GM12878 (cell line): Measurements from ENCODE around the gene SMARCD1. TPM values are rescaled to one million over a fixed set of nuclear protein-coding genes. Genes with fewer than 3 reads are reported as not detected.

Source experiments
- ATAC-seq: fragments of 200-7000 bp; cut with Tn5 transposase; 3 replicates; pipeline ENCODE4 v1.9.1; 2020; ENCODE audit warnings: mild to moderate bottlenecking, moderate library complexity
- BruUV-seq: library from RNA; stranded (reverse); fragments of 400-500 nt; replicated peaks from 2 replicates; lab custom pipeline; 2021; lab: Mats Ljungman, UMichigan
- CTCF ChIA-PET: fragments of 300-600 bp; sonication (Branson Sonifier 250); formaldehyde crosslinking; extraction: SDS; loops from one replicate; lab custom pipeline; 2021; ENCODE audit warnings: inconsistent platforms; lab: Yijun Ruan, JAX
- POLR2A ChIA-PET: fragments of 350-600 bp; formaldehyde crosslinking; extraction: SDS; loops from one replicate; lab custom pipeline; 2021; ENCODE audit warnings: inconsistent platforms; lab: Charles Lee
- RAD21 ChIA-PET: fragments of 300-600 bp; sonication (Branson Sonifier 250); formaldehyde crosslinking; loops from one replicate; lab custom pipeline; 2023; ENCODE audit warnings: antibody characterized with exemption; ENCODE audit not compliant: unreplicated experiment; lab: Charles Lee
- SMC1A ChIA-PET: fragments of 300-600 bp; sonication (Branson Sonifier 250); formaldehyde crosslinking; loops from one replicate; lab custom pipeline; 2023; ENCODE audit not compliant: unreplicated experiment, uncharacterized antibody; lab: Charles Lee
- DNase-seq: peaks from one replicate; pipeline ENCODE4 v3.0.0-alpha.2; 2011; ENCODE audit warnings: low read depth, low spot score
- FAIRE-seq: peaks from 3 replicates; lab custom pipeline; 2011; peaks lifted over from hg19 to GRCh38; lab: Jason Lieb, UNC
- H2AFZ ChIP-seq: 2 replicates; pipeline ENCODE4 v1.6.0; 2011; ENCODE audit warnings: low read depth, low read length, control low read depth; ENCODE audit not compliant: control insufficient read depth
- H3K27ac ChIP-seq: 2 replicates; pipeline ENCODE4 v1.5.1; 2011; ENCODE audit warnings: control low read depth; ENCODE audit not compliant: control insufficient read depth, insufficient read depth
- H3K27me3 ChIP-seq, 2 experiments: replicated peaks in 1 of 2; 2 replicates each; pipeline versions ENCODE4 v1.6.0 to v1.6.1; 2011; ENCODE audit warnings: low read length in 1 of 2; ENCODE audit not compliant: control insufficient read depth in 2 of 2, insufficient read depth in 2 of 2
- H3K36me3 ChIP-seq, 2 experiments: 2 replicates each; pipeline ENCODE4 v1.5.1; 2011; ENCODE audit warnings: low read length in 1 of 2; ENCODE audit not compliant: control insufficient read depth in 2 of 2, insufficient read depth in 2 of 2
- H3K4me1 ChIP-seq: 2 replicates; pipeline ENCODE4 v1.6.1; 2011; ENCODE audit warnings: mild to moderate bottlenecking, low read length, moderate library complexity, mixed read lengths; ENCODE audit not compliant: control insufficient read depth, insufficient read depth
- H3K4me2 ChIP-seq: 2 replicates; pipeline ENCODE4 v1.6.0; 2011; ENCODE audit warnings: control low read depth; ENCODE audit not compliant: control insufficient read depth, insufficient read depth
- H3K4me3 ChIP-seq: fragments of 200-600 bp; sonication (generic); 2 replicates; pipeline ENCODE4 v1.5.1; 2016
- H3K79me2 ChIP-seq: 2 replicates; pipeline ENCODE4 v1.6.0; 2011; ENCODE audit warnings: low read length; ENCODE audit not compliant: control insufficient read depth, insufficient read depth
- H3K9ac ChIP-seq: 2 replicates; pipeline ENCODE4 v1.8.0; 2011; ENCODE audit warnings: low read length, control low read depth, mixed read lengths; ENCODE audit not compliant: control insufficient read depth, insufficient read depth
- H3K9me3 ChIP-seq: replicated peaks from 3 replicates; pipeline ENCODE4 v1.5.1; 2011; ENCODE audit warnings: mild to moderate bottlenecking, low read length; ENCODE audit not compliant: control insufficient read depth, insufficient read depth
- H4K20me1 ChIP-seq: 2 replicates; pipeline ENCODE4 v1.6.0; 2011; ENCODE audit not compliant: control insufficient read depth, insufficient read depth
- CHD2 ChIP-seq: IDR thresholded peaks from 2 replicates; pipeline ENCODE4 v1.6.1; 2011; ENCODE audit warnings: low read depth, low read length, improper control_type of control experiment, borderline replicate concordance
- HDGF ChIP-seq: fragments of 450-650 bp; IDR thresholded peaks from 2 replicates; pipeline ENCODE4 v1.6.1; 2016; ENCODE audit warnings: antibody characterized with exemption
- IRF4 ChIP-seq: IDR thresholded peaks from 2 replicates; pipeline ENCODE4 v1.6.1; 2011; ENCODE audit warnings: low read depth, low read length
- MEF2B ChIP-seq: fragments of 450-650 bp; IDR thresholded peaks from 2 replicates; pipeline ENCODE4 v1.6.1; 2018; ENCODE audit warnings: mild to moderate bottlenecking, moderate library complexity; ENCODE audit not compliant: partially characterized antibody, poor library complexity, severe bottlenecking
- RAD51 ChIP-seq: fragments of 450-650 bp; IDR thresholded peaks from 2 replicates; pipeline ENCODE4 v1.6.1; 2016; ENCODE audit warnings: moderate library complexity, mild to moderate bottlenecking, inconsistent platforms
- RELA ChIP-seq: fragments of 450-650 bp; IDR thresholded peaks from 2 replicates; pipeline ENCODE4 v1.8.0; 2014; ENCODE audit warnings: borderline replicate concordance; ENCODE audit not compliant: partially characterized antibody
- RFX5 ChIP-seq: IDR thresholded peaks from 2 replicates; pipeline ENCODE4 v1.6.1; 2011; ENCODE audit warnings: low read depth, low read length, improper control_type of control experiment
- SP1 ChIP-seq: IDR thresholded peaks from one replicate; pipeline ENCODE4 v1.6.1; 2011; ENCODE audit warnings: low read depth, low read length
- WRNIP1 ChIP-seq: IDR thresholded peaks from 2 replicates; pipeline ENCODE4 v1.6.1; 2011; ENCODE audit warnings: low read depth, low read length, improper control_type of control experiment, borderline replicate concordance
- YY1 ChIP-seq: IDR thresholded peaks from 2 replicates; pipeline ENCODE4 v1.6.1; 2011; ENCODE audit warnings: low read depth, mild to moderate bottlenecking, low read length
- ZBTB33 ChIP-seq: fragments of 450-650 bp; IDR thresholded peaks from 2 replicates; pipeline ENCODE4 v1.6.1; 2017; ENCODE audit warnings: mild to moderate bottlenecking
- ZNF274 ChIP-seq: IDR thresholded peaks from one replicate; pipeline ENCODE4 v1.8.0; 2011; ENCODE audit not compliant: insufficient read length, insufficient read depth
- ZNF622 ChIP-seq: fragments of 450-650 bp; IDR thresholded peaks from 2 replicates; pipeline ENCODE4 v1.6.1; 2017; ENCODE audit warnings: mild to moderate bottlenecking, inconsistent platforms
- WGBS: methylation state at CpG from one replicate; pipeline ENCODE4 v1.1.6; 2016; ENCODE audit warnings: low lambda C conversion rate; ENCODE audit not compliant: insufficient replicate concordance, insufficient coverage; ENCODE audit errors: missing lambda C conversion rate; 5-methylcytosine and 5-hydroxymethylcytosine counted together
- in situ Hi-C: fragments of 300-500 bp; cut with MboI; formaldehyde crosslinking; loops from 9 replicates; pipeline ENCODE4 v1.14.3; 2018; ENCODE audit warnings: mixed read lengths
- intact Hi-C: fragments of 100-400 bp; cut with micrococcal nuclease; formaldehyde crosslinking; loops from one replicate; pipeline ENCODE4 v1.14.2; 2022; ENCODE audit not compliant: unreplicated experiment
- polyA plus RNA-seq, 11 experiments: library from polyadenylated mRNA; depleted of rRNA in 4 of 11; unstranded in 6 of 11; stranded (reverse) in 5 of 11; fragments of >200 nt; fragmentation: Nextera tagmentation in 4 of 11; fragmentation: Illumina TruSeq in 1 of 11; extraction: Ambion mirVana in 4 of 11; extraction: Trizol in 1 of 11; gene quantifications; 1 replicate in 1 of 11; 2 replicates in 10 of 11; pipeline versions ENCODE4 v1.2.1 to v1.2.3, GENCODE V29; 2011 to 2016; ENCODE audit warnings: inconsistent platforms in 2 of 11, missing spikeins in 2 of 11, low read depth in 1 of 11
- total RNA-seq, 4 experiments: library from RNA; depleted of rRNA in 3 of 4; stranded (reverse); fragments of >200 nt in 3 of 4; fragmentation: Illumina TruSeq in 1 of 4; extraction: Trizol in 1 of 4; gene quantifications; 2 replicates each; pipeline versions ENCODE4 v1.2.1 to v1.2.3, GENCODE V29; 2013 to 2021
- TF ChIP-seq, protein P1 (sequence below): IDR thresholded peaks from 2 replicates; pipeline ENCODE4 v1.6.1; 2012; ENCODE audit warnings: low read depth, low read length, improper control_type of control experiment
- TF ChIP-seq, protein P2 (sequence below): IDR thresholded peaks from 2 replicates; pipeline ENCODE4 v1.6.1; 2011; ENCODE audit warnings: mild to moderate bottlenecking, low read depth, low read length, moderate library complexity; ENCODE audit not compliant: insufficient replicate concordance
- TF ChIP-seq, protein P3 (sequence below): fragments of 450-650 bp; IDR thresholded peaks from 2 replicates; pipeline ENCODE4 v1.6.1; 2017; ENCODE audit warnings: mild to moderate bottlenecking, moderate library complexity

Gene SMARCD1
- total and polyA plus RNA-seq, 10 of the 15 experiments (the other 5 are each of a cell fraction or from before 2014, with no cell fraction given), result 1.4 to 92.4 (median 58.9) TPM

- peak; percentile 54 for FAIRE-seq
- POLR2A ChIA-PET, result interaction anchor here (0.6 to 5.0 kb wide), 13 partner anchors 12 to 689 kb away, joined by 3 to 72 read pairs (median 8); partner anchors contain the start of genes CERS5, SMARCD1 and TMBIM6
- intact Hi-C loops (no loop called here), in situ Hi-C loops (no loop called here)
- no peaks in the 10 kb centered on the region for H3K27me3 ChIP-seq
- peak overlapping the region; percentile 73 for H3K4me3 ChIP-seq
- 9% methylated on average over 8 of the region's 8 CpGs for WGBS
- H3K36me3 ChIP-seq, result no peaks in the 10 kb centered on the region; a peak in 1 of 4 replicates
- H2AFZ ChIP-seq, result peak overlapping the region; percentile 78
- H3K79me2 ChIP-seq, result peaks cover 25% of the 10 kb centered on the region
- peak overlapping the region; percentile 69 for H3K9ac ChIP-seq
- RAD21 ChIA-PET, result interaction anchor here (0.6 to 5.1 kb wide), 19 partner anchors 10 to 343 kb away, joined by 3 to 66 read pairs (median 5); partner anchors contain the start of genes CERS5 and SMARCD1
- peak overlapping the region; percentile 85 for H3K27ac ChIP-seq
- BruUV-seq, result no TSS peak
- SMC1A ChIA-PET, result interaction anchor here (0.8 to 4.8 kb wide), 26 partner anchors 8 to 357 kb away, joined by 3 to 36 read pairs (median 7); partner anchors contain the start of genes CERS5 and SMARCD1
- no peaks in the 10 kb centered on the region for H3K9me3 ChIP-seq
- ATAC-seq, result peak; percentile 49
- H4K20me1 ChIP-seq, result no peaks in the 10 kb centered on the region
- CTCF ChIA-PET, result interaction anchor here (0.7 to 13.0 kb wide), 36 partner anchors 8 to 785 kb away, joined by 3 to 257 read pairs (median 10); partner anchors contain the start of genes CERS5, GPD1, RACGAP1 and SMARCD1
- H3K4me2 ChIP-seq, result peak overlapping the region; percentile 99
- DNase-seq, result peak; percentile 50
- H3K4me1 ChIP-seq, result peaks cover 21% of the 10 kb centered on the region
- TF ChIP-seq MEF2B (peak; percentile 86), ZNF622 (no peak), SP1 (no peak), YY1 (no peak), RELA (no peak), RAD51 (0 out of 2 replicates have a peak, but pooled peaks have one; percentile 17), IRF4 (no peak), ZBTB33 (no peak), HDGF (peak; percentile 33; the same call in 1 of the 2 replicates), RFX5 (peak; percentile 35), WRNIP1 (no peak), CHD2 (0 out of 2 replicates have a peak, but pooled peaks have one; percentile 45), ZNF274 (no peak)
- TF ChIP-seq, protein P1, sequence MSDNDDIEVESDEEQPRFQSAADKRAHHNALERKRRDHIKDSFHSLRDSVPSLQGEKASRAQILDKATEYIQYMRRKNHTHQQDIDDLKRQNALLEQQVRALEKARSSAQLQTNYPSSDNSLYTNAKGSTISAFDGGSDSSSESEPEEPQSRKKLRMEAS, result no peak
- TF ChIP-seq, protein P2, sequence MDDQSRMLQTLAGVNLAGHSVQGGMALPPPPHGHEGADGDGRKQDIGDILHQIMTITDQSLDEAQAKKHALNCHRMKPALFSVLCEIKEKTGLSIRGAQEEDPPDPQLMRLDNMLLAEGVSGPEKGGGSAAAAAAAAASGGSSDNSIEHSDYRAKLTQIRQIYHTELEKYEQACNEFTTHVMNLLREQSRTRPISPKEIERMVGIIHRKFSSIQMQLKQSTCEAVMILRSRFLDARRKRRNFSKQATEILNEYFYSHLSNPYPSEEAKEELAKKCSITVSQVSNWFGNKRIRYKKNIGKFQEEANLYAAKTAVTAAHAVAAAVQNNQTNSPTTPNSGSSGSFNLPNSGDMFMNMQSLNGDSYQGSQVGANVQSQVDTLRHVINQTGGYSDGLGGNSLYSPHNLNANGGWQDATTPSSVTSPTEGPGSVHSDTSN, result no peak
- TF ChIP-seq, protein P3, sequence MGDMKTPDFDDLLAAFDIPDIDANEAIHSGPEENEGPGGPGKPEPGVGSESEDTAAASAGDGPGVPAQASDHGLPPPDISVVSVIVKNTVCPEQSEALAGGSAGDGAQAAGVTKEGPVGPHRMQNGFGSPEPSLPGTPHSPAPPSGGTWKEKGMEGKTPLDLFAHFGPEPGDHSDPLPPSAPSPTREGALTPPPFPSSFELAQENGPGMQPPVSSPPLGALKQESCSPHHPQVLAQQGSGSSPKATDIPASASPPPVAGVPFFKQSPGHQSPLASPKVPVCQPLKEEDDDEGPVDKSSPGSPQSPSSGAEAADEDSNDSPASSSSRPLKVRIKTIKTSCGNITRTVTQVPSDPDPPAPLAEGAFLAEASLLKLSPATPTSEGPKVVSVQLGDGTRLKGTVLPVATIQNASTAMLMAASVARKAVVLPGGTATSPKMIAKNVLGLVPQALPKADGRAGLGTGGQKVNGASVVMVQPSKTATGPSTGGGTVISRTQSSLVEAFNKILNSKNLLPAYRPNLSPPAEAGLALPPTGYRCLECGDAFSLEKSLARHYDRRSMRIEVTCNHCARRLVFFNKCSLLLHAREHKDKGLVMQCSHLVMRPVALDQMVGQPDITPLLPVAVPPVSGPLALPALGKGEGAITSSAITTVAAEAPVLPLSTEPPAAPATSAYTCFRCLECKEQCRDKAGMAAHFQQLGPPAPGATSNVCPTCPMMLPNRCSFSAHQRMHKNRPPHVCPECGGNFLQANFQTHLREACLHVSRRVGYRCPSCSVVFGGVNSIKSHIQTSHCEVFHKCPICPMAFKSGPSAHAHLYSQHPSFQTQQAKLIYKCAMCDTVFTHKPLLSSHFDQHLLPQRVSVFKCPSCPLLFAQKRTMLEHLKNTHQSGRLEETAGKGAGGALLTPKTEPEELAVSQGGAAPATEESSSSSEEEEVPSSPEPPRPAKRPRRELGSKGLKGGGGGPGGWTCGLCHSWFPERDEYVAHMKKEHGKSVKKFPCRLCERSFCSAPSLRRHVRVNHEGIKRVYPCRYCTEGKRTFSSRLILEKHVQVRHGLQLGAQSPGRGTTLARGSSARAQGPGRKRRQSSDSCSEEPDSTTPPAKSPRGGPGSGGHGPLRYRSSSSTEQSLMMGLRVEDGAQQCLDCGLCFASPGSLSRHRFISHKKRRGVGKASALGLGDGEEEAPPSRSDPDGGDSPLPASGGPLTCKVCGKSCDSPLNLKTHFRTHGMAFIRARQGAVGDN, result peak; percentile 75
These were observed 25.1 kb downstream of the SMARCD1 start for GRCh38 chr12:50110127-50110761.
